Measurements from ENCODE around the gene GSTA2.
"Not testable (repeated sequence)": the region's sequence is repeated elsewhere in the genome, so short reads cannot be mapped to it uniquely, and the experiment has no call there.

DNA sequence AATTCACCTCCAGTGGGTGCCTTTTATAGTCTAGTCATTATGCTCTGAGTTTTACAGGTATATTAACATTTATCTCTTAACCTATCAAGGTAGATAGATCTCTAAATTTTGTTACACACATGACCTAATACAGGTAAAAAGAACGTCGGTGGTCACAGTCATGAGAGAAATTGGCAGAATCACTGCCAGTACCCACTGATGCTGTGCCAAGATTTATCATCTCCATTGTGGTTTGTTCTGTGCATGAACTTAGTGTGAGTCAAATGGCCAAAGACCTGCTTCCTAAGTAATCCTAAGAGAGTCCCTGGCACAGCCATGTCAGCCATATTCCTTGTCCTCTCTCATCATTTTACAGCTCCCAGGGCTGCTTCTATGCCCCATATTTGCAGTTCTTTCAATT lies 31.1 kb upstream of the GSTA2 start:
- TF ChIP-seq, protein P1, sequence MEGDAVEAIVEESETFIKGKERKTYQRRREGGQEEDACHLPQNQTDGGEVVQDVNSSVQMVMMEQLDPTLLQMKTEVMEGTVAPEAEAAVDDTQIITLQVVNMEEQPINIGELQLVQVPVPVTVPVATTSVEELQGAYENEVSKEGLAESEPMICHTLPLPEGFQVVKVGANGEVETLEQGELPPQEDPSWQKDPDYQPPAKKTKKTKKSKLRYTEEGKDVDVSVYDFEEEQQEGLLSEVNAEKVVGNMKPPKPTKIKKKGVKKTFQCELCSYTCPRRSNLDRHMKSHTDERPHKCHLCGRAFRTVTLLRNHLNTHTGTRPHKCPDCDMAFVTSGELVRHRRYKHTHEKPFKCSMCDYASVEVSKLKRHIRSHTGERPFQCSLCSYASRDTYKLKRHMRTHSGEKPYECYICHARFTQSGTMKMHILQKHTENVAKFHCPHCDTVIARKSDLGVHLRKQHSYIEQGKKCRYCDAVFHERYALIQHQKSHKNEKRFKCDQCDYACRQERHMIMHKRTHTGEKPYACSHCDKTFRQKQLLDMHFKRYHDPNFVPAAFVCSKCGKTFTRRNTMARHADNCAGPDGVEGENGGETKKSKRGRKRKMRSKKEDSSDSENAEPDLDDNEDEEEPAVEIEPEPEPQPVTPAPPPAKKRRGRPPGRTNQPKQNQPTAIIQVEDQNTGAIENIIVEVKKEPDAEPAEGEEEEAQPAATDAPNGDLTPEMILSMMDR (IDR thresholded peaks at IDR 0.05; ENCODE audit: low read length) = not testable (repeated sequence)
- not testable (repeated sequence) for TF ChIP-seq EZH2 (IDR thresholded peaks at IDR 0.05; ENCODE audit: borderline replicate concordance, low read length)
